Breast epithelium (tissue), 3 donors: ENCODE measurements around the gene HEPACAM.

ENCODE experiments used
- CTCF ChIP-seq, 3 donors: fragments of 450-650 bp; IDR thresholded peaks; one replicate each; pipeline ENCODE4 v1.5.1; 2016 to 2017; ENCODE audit warnings: antibody characterized with exemption in 3 of 3, mild to moderate bottlenecking in 3 of 3, moderate library complexity in 3 of 3
- POLR2A ChIP-seq: fragments of 450-650 bp; IDR thresholded peaks from one replicate; pipeline ENCODE4 v1.6.1; 2016; ENCODE audit warnings: antibody characterized with exemption, mild to moderate bottlenecking, moderate library complexity
- POLR2AphosphoS5 ChIP-seq, 3 donors: sonication (generic); formaldehyde crosslinking; IDR thresholded peaks; one replicate each; pipeline ENCODE4 v1.6.1; 2017; ENCODE audit warnings: antibody characterized with exemption in 3 of 3

GRCh38 chr11:124889191-124890091 is 46.4 kb downstream of the HEPACAM start:
- TF ChIP-seq CTCF (IDR thresholded peaks at IDR 0.05), result no peak
- TF ChIP-seq POLR2A, result no peak
- TF ChIP-seq POLR2AphosphoS5 (IDR thresholded peaks at IDR 0.05), result no peak
